ENCODE data around the gene HK2.

HK2 gene

GRCh38 chr2:74880054-74880728 is 46.3 kb downstream of the HK2 start:
- Histone ChIP-seq H2BK15ac (ENCODE audit: low read length) (no peak overlapping the region), H2BK120ac (ENCODE audit: low read depth, low read length) (no peak overlapping the region), H3K4me2 (ENCODE audit: insufficient read depth, low read length, poor library complexity, severe bottlenecking) (no peak overlapping the region), H3K9me3 (replicated peaks in 1 of 2; ENCODE audit: control insufficient read depth in 2 of 2, insufficient read depth in 1 of 2, low read depth in 1 of 2, low read length in 2 of 2) (peaks cover 0 to 1% of the 10 kb centered on the region in 2 donors), H3K36me3 (replicated peaks in 1 of 2; ENCODE audit: control insufficient read depth in 2 of 2, insufficient read depth in 2 of 2, low read length in 2 of 2) (peaks cover 75 to 93% of the 10 kb centered on the region in 2 donors), H3K23ac (ENCODE audit: low read depth, low read length, poor library complexity) (no peak overlapping the region), H2AK5ac (ENCODE audit: low read depth, low read length) (no peak overlapping the region), H3K27ac (replicated peaks; ENCODE audit: low read length) (no peak overlapping the region), H3K4me1 (ENCODE audit: control insufficient read depth in 2 of 2, insufficient read depth in 1 of 2, low read depth in 1 of 2, low read length in 2 of 2) (no peaks in the 10 kb centered on the region), H3K4ac (ENCODE audit: low read length) (no peak overlapping the region), H2AFZ (ENCODE audit: low read length) (no peak overlapping the region), H2BK12ac (ENCODE audit: low read length) (no peak overlapping the region), H3K79me1 (ENCODE audit: low read depth, low read length) (no peaks in the 10 kb centered on the region), H3K14ac (ENCODE audit: low read length) (no peak overlapping the region), H3K4me3 (ENCODE audit: low read length in 2 of 2) (no peak overlapping the region), H4K8ac (ENCODE audit: low read depth, low read length) (no peak overlapping the region), H3K9ac (ENCODE audit: low read depth, low read length, poor library complexity) (no peak overlapping the region), H4K91ac (ENCODE audit: low read depth, low read length, poor library complexity) (no peak overlapping the region), H3K18ac (ENCODE audit: low read length) (no peak overlapping the region), H2BK5ac (ENCODE audit: low read length) (no peak overlapping the region), H3K27me3 (ENCODE audit: control insufficient read depth in 3 of 3, insufficient read depth in 3 of 3, low read depth in 1 of 3, low read length in 3 of 3) (no peaks in the 10 kb centered on the region)
- DNase-seq (ENCODE audit: low spot score), result no peak
- WGBS, 2 donors (ENCODE audit: extremely low coverage in 2 of 2, insufficient read length in 2 of 2, insufficient replicate concordance in 1 of 2), result no CpG with 5 or more reads among the region's 24 CpGs

- peaks cover 0 to 1% of the 10 kb centered on the region in 2 donors for H3K9me3 ChIP-seq (replicated peaks in 1 of 2; ENCODE audit: control insufficient read depth in 2 of 2, insufficient read depth in 1 of 2, low read depth in 1 of 2, low read length in 2 of 2)
- no peak overlapping the region for H3K23ac ChIP-seq (ENCODE audit: low read depth, low read length, poor library complexity)
- H3K27ac ChIP-seq (replicated peaks; ENCODE audit: low read length), result no peak overlapping the region
- H3K4me3 ChIP-seq (ENCODE audit: low read length in 2 of 2), result no peak overlapping the region
- H3K14ac ChIP-seq (ENCODE audit: low read length), result no peak overlapping the region
- no peak overlapping the region for H2AFZ ChIP-seq (ENCODE audit: low read length)
- no peak overlapping the region for H2BK5ac ChIP-seq (ENCODE audit: low read length)
- no peak overlapping the region for H2BK120ac ChIP-seq (ENCODE audit: low read depth, low read length)
- H3K9ac ChIP-seq (ENCODE audit: low read depth, low read length, poor library complexity), result no peak overlapping the region
- DNase-seq (ENCODE audit: low spot score), result no peak
- no peak overlapping the region for H2BK12ac ChIP-seq (ENCODE audit: low read length)
- peaks cover 79 to 95% of the 10 kb centered on the region in 2 donors for H3K36me3 ChIP-seq (replicated peaks in 1 of 2; ENCODE audit: control insufficient read depth in 2 of 2, insufficient read depth in 2 of 2, low read length in 2 of 2)
- no peak overlapping the region for H4K91ac ChIP-seq (ENCODE audit: low read depth, low read length, poor library complexity)
- no peak overlapping the region for H4K8ac ChIP-seq (ENCODE audit: low read depth, low read length)
- no peaks in the 10 kb centered on the region for H3K4me1 ChIP-seq (ENCODE audit: control insufficient read depth in 2 of 2, insufficient read depth in 1 of 2, low read depth in 1 of 2, low read length in 2 of 2)
- no CpG with 5 or more reads among the region's 5 CpGs for WGBS, 2 donors (ENCODE audit: extremely low coverage in 2 of 2, insufficient read length in 2 of 2, insufficient replicate concordance in 1 of 2)
- H3K4me2 ChIP-seq (ENCODE audit: insufficient read depth, low read length, poor library complexity, severe bottlenecking), result no peak overlapping the region
- H3K79me1 ChIP-seq (ENCODE audit: low read depth, low read length), result no peaks in the 10 kb centered on the region
- no peaks in the 10 kb centered on the region for H3K27me3 ChIP-seq (ENCODE audit: control insufficient read depth in 3 of 3, insufficient read depth in 3 of 3, low read depth in 1 of 3, low read length in 3 of 3)
- H3K18ac ChIP-seq (ENCODE audit: low read length), result no peak overlapping the region
- no peak overlapping the region for H3K4ac ChIP-seq (ENCODE audit: low read length)
- H2AK5ac ChIP-seq (ENCODE audit: low read depth, low read length), result no peak overlapping the region
- no peak overlapping the region for H2BK15ac ChIP-seq (ENCODE audit: low read length)
Measured at GRCh38 chr2:74881176-74881575, 47.2 kb downstream of the HK2 start.

DNA sequence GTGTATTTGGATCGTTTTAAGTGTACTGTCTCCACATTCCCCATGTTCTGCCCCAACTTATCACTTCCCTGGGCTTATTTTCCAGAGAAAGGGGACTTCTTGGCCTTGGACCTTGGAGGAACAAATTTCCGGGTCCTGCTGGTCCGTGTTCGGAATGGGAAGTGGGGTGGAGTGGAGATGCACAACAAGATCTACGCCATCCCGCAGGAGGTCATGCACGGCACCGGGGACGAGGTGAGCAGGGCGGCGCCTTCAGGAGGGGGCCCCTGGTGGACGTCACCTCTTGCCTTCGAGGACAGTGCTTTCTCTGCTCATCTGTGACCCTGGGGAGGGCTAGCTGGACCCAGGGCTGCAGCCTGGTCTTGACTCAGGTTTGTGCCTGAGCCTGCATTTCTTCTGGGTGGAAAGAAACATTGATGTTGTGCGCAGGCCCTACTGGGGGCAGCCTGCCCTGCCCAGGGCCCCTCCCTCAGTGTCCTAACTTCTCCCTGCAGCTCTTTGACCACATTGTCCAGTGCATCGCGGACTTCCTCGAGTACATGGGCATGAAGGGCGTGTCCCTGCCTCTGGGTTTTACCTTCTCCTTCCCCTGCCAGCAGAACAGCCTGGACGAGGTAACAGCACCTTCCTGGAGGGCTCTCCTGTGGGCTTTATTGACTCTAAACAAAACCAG is 47.8 kb downstream of the HK2 start:
- Histone ChIP-seq H2AFZ (ENCODE audit: low read length) (no peak overlapping the region), H3K27ac (replicated peaks; ENCODE audit: low read length) (no peak overlapping the region)

GRCh38 chr2:74882299-74882687 is 48.4 kb downstream of the HK2 start:
- Histone ChIP-seq H3K36me3 (replicated peaks in 1 of 2; ENCODE audit: control insufficient read depth in 2 of 2, insufficient read depth in 2 of 2, low read length in 2 of 2) (peaks cover 77 to 99% of the 10 kb centered on the region in 2 donors), H2AFZ (ENCODE audit: low read length) (no peak overlapping the region), H3K9ac (ENCODE audit: low read depth, low read length, poor library complexity) (no peak overlapping the region), H3K23ac (ENCODE audit: low read depth, low read length, poor library complexity) (no peak overlapping the region), H4K91ac (ENCODE audit: low read depth, low read length, poor library complexity) (no peak overlapping the region), H3K27me3 (ENCODE audit: control insufficient read depth in 3 of 3, insufficient read depth in 3 of 3, low read depth in 1 of 3, low read length in 3 of 3) (no peaks in the 10 kb centered on the region), H3K27ac (replicated peaks; ENCODE audit: low read length) (no peak overlapping the region), H2BK15ac (ENCODE audit: low read length) (no peak overlapping the region), H2BK120ac (ENCODE audit: low read depth, low read length) (no peak overlapping the region), H3K14ac (ENCODE audit: low read length) (no peak overlapping the region), H2AK5ac (ENCODE audit: low read depth, low read length) (no peak overlapping the region), H3K9me3 (replicated peaks in 1 of 2; ENCODE audit: control insufficient read depth in 2 of 2, insufficient read depth in 1 of 2, low read depth in 1 of 2, low read length in 2 of 2) (no peaks in the 10 kb centered on the region), H3K4me1 (ENCODE audit: control insufficient read depth in 2 of 2, insufficient read depth in 1 of 2, low read depth in 1 of 2, low read length in 2 of 2) (no peaks in the 10 kb centered on the region), H3K79me1 (ENCODE audit: low read depth, low read length) (no peaks in the 10 kb centered on the region), H2BK5ac (ENCODE audit: low read length) (no peak overlapping the region), H3K18ac (ENCODE audit: low read length) (no peak overlapping the region), H2BK12ac (ENCODE audit: low read length) (no peak overlapping the region), H3K4ac (ENCODE audit: low read length) (no peak overlapping the region), H4K8ac (ENCODE audit: low read depth, low read length) (no peak overlapping the region), H3K4me3 (ENCODE audit: low read length in 2 of 2) (no peak overlapping the region), H3K4me2 (ENCODE audit: insufficient read depth, low read length, poor library complexity, severe bottlenecking) (no peak overlapping the region)
- no CpG with 5 or more reads among the region's 4 CpGs for WGBS, 2 donors (ENCODE audit: extremely low coverage in 2 of 2, insufficient read length in 2 of 2, insufficient replicate concordance in 1 of 2)
- no peak for DNase-seq (ENCODE audit: low spot score)

More for the DNA sequence above, 47.8 kb downstream of the HK2 start:
- Histone ChIP-seq H3K9ac (ENCODE audit: low read depth, low read length, poor library complexity) (no peak overlapping the region), H2AK5ac (ENCODE audit: low read depth, low read length) (no peak overlapping the region), H3K23ac (ENCODE audit: low read depth, low read length, poor library complexity) (no peak overlapping the region), H3K14ac (ENCODE audit: low read length) (no peak overlapping the region), H2BK15ac (ENCODE audit: low read length) (no peak overlapping the region), H3K4ac (ENCODE audit: low read length) (no peak overlapping the region), H3K36me3 (replicated peaks in 1 of 2; ENCODE audit: control insufficient read depth in 2 of 2, insufficient read depth in 2 of 2, low read length in 2 of 2) (peaks cover 81 to 99% of the 10 kb centered on the region in 2 donors), H4K91ac (ENCODE audit: low read depth, low read length, poor library complexity) (no peak overlapping the region), H2BK5ac (ENCODE audit: low read length) (no peak overlapping the region), H2BK12ac (ENCODE audit: low read length) (no peak overlapping the region), H3K79me1 (ENCODE audit: low read depth, low read length) (no peaks in the 10 kb centered on the region), H3K4me3 (ENCODE audit: low read length in 2 of 2) (no peak overlapping the region), H2BK120ac (ENCODE audit: low read depth, low read length) (no peak overlapping the region), H3K4me1 (ENCODE audit: control insufficient read depth in 2 of 2, insufficient read depth in 1 of 2, low read depth in 1 of 2, low read length in 2 of 2) (no peaks in the 10 kb centered on the region), H3K4me2 (ENCODE audit: insufficient read depth, low read length, poor library complexity, severe bottlenecking) (no peak overlapping the region), H3K18ac (ENCODE audit: low read length) (no peak overlapping the region), H3K9me3 (replicated peaks in 1 of 2; ENCODE audit: control insufficient read depth in 2 of 2, insufficient read depth in 1 of 2, low read depth in 1 of 2, low read length in 2 of 2) (peaks cover 0 to 1% of the 10 kb centered on the region in 2 donors), H3K27me3 (ENCODE audit: control insufficient read depth in 3 of 3, insufficient read depth in 3 of 3, low read depth in 1 of 3, low read length in 3 of 3) (no peaks in the 10 kb centered on the region), H4K8ac (ENCODE audit: low read depth, low read length) (no peak overlapping the region)
- no CpG with 5 or more reads among the region's 19 CpGs for WGBS, 2 donors (ENCODE audit: extremely low coverage in 2 of 2, insufficient read length in 2 of 2, insufficient replicate concordance in 1 of 2)
- DNase-seq (ENCODE audit: low spot score), result no peak
